Esophagus squamous epithelium (tissue), 5 donors: ENCODE results near the gene MRPS23. TPM values are rescaled to one million over a fixed set of nuclear protein-coding genes. Genes with fewer than 3 reads are reported as not detected.

Source experiments
- DNase-seq: peaks from one replicate; lab custom pipeline; 2025; lab: John Stamatoyannopoulos, UW
- H3K27ac ChIP-seq, 4 donors: fragments of 200-600 bp; sonication (generic); one replicate each; pipeline ENCODE4 v1.5.1; 2016 to 2019; ENCODE audit warnings: mild to moderate bottlenecking in 1 of 4
- H3K27me3 ChIP-seq, 4 donors: fragments of 200-600 bp; sonication (generic); 1 replicate in 3 of 4; 2 replicates in 1 of 4; pipeline versions ENCODE4 v1.5.1 to v1.6.0; 2017 to 2021; ENCODE audit warnings: antibody characterized with exemption in 1 of 4
- H3K36me3 ChIP-seq, 3 donors: fragments of 200-600 bp; sonication (generic); one replicate each; pipeline ENCODE4 v1.5.1; 2016 to 2019
- H3K4me1 ChIP-seq, 3 donors: fragments of 200-600 bp; sonication (generic); one replicate each; pipeline ENCODE4 v1.5.1; 2017 to 2019
- H3K4me3 ChIP-seq, 4 donors: fragments of 200-600 bp; sonication (generic); 1 replicate in 3 of 4; 2 replicates in 1 of 4; pipeline ENCODE4 v1.5.1; 2016 to 2019; ENCODE audit warnings: mild to moderate bottlenecking in 2 of 4, moderate library complexity in 1 of 4
- H3K9me3 ChIP-seq, 3 donors: fragments of 200-600 bp; sonication (generic); one replicate each; pipeline ENCODE4 v1.5.1; 2016 to 2019
- POLR2A ChIP-seq, 4 donors: fragments of 450-650 bp; IDR thresholded peaks; one replicate each; pipeline ENCODE4 v1.6.1; 2017; ENCODE audit warnings: antibody characterized with exemption in 4 of 4, mild to moderate bottlenecking in 4 of 4, moderate library complexity in 3 of 4
- WGBS, 2 donors: methylation state at CpG; one replicate each; pipeline ENCODE4 v1.1.5; 2018; 5-methylcytosine and 5-hydroxymethylcytosine counted together
- intact Hi-C: fragments of 100-400 bp; cut with DNase I; formaldehyde crosslinking; loops from one replicate; pipeline ENCODE4 v1.15.0; 2022
- total RNA-seq, 4 donors: library from RNA; depleted of rRNA; stranded (reverse); fragments of >200 nt; gene quantifications; one replicate each; pipeline ENCODE4 v1.1.0, GENCODE V29; 2016
- TF ChIP-seq, protein P1 (sequence below), 6 experiments: fragments of 450-650 bp in 4 of 6; fragments of 200-600 bp in 2 of 6; sonication (generic) in 2 of 6; IDR thresholded peaks; one replicate each; pipeline ENCODE4 v1.5.1; 2016 to 2019; ENCODE audit warnings: antibody characterized with exemption in 6 of 6, mild to moderate bottlenecking in 4 of 6, moderate library complexity in 4 of 6
- donor health status: DM: yes; HTN: yes; CAD: no.

MRPS23 gene
- total RNA-seq, 4 donors from 2014 or later = 9.9 to 25.2 (median 20.8) TPM

DNA sequence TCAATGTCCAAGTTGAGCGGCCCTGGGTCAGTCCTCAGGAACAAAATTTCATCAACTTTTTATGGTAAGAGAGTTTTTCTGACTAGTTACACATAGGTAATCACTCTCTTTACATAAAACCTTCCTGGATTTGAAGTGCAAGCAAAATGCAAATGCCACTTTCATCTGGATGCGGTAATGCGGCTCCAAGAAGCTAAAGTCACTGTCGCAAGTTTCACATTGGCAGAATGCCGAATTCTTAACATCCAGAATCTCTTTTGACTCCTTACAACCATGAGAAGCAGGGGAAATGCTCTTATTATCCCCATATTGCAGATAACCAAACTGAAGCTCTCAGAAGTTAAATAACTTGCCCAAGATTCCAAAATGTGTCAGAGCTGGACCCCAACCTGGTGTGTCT lies 30.0 kb downstream of the MRPS23 start:
- intact Hi-C loops = no loop called here
- no peak for DNase-seq

DNA sequence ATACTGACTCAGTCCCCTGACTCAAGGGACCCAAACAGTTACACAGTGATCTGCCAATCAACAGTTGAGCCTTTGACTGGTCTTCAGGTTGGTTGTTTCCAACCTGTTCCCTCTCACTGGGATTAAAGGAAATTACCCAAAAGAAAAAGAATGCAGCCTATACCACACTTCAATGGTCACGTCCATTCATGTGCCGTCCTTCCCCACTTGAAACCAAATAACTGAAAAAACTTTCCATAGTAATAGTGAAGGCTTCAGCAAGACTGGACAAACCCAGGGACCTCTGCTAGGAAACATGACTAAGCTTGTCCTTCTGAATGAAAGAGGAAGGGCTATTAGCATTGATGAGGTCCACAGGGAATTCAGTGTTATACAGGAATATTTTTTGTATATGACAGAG lies 30.6 kb downstream of the MRPS23 start:
- WGBS, 2 donors = 26 to 48% methylated on average over 2 of the region's 2 CpGs
- intact Hi-C loops = no loop called here
- no peak for DNase-seq
- Histone ChIP-seq H3K4me1 (no peaks in the 10 kb centered on the region), H3K27ac (no peak overlapping the region), H3K4me3 (no peak overlapping the region), H3K9me3 (no peaks in the 10 kb centered on the region), H3K27me3 (peaks cover 0 to 34% (median 0%) of the 10 kb centered on the region in 4 donors), H3K36me3 (no peaks in the 10 kb centered on the region)
- TF ChIP-seq, protein P1, sequence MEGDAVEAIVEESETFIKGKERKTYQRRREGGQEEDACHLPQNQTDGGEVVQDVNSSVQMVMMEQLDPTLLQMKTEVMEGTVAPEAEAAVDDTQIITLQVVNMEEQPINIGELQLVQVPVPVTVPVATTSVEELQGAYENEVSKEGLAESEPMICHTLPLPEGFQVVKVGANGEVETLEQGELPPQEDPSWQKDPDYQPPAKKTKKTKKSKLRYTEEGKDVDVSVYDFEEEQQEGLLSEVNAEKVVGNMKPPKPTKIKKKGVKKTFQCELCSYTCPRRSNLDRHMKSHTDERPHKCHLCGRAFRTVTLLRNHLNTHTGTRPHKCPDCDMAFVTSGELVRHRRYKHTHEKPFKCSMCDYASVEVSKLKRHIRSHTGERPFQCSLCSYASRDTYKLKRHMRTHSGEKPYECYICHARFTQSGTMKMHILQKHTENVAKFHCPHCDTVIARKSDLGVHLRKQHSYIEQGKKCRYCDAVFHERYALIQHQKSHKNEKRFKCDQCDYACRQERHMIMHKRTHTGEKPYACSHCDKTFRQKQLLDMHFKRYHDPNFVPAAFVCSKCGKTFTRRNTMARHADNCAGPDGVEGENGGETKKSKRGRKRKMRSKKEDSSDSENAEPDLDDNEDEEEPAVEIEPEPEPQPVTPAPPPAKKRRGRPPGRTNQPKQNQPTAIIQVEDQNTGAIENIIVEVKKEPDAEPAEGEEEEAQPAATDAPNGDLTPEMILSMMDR (IDR thresholded peaks at IDR 0.05) = no peak
- no peak for TF ChIP-seq POLR2A (IDR thresholded peaks at IDR 0.05)

More for the DNA sequence above, 30.0 kb downstream of the MRPS23 start:
- TF ChIP-seq, protein P1 (IDR thresholded peaks at IDR 0.05) = no peak
- no peak for TF ChIP-seq POLR2A (IDR thresholded peaks at IDR 0.05)
- H3K27me3 ChIP-seq = peaks cover 0 to 34% (median 0%) of the 10 kb centered on the region in 4 donors
- WGBS, 2 donors = 90 to 93% methylated on average over 5 of the region's 5 CpGs
- H3K4me1 ChIP-seq = no peaks in the 10 kb centered on the region
- H3K4me3 ChIP-seq = no peak overlapping the region
- H3K27ac ChIP-seq = no peak overlapping the region
- H3K9me3 ChIP-seq = no peaks in the 10 kb centered on the region
- no peaks in the 10 kb centered on the region for H3K36me3 ChIP-seq

DNA sequence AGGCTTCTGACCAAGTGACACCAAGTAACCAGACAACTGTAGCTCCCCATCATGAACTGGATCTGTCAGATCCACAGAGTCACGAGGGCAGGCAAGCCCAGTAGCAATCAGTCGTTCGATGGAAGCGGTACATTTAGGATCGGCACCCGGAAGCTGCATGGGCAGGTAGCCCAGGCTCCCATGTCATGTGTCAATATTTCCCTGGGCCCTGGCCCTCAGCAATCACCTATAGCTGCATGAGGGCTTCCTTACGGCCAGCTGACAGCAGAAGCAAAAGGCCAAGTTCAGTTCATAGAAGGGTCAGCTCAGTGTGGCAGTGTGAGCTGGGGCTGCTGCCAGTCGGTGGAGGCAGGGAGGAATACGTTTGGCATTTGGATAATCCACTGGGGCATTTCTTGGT lies 31.8 kb downstream of the MRPS23 start:
- no peak for TF ChIP-seq POLR2A (IDR thresholded peaks at IDR 0.05)
- TF ChIP-seq, protein P1 (IDR thresholded peaks at IDR 0.05) = no peak
- Histone ChIP-seq H3K27ac (no peak overlapping the region), H3K36me3 (no peaks in the 10 kb centered on the region), H3K27me3 (peaks cover 0 to 34% (median 0%) of the 10 kb centered on the region in 4 donors), H3K4me1 (no peaks in the 10 kb centered on the region), H3K9me3 (no peaks in the 10 kb centered on the region), H3K4me3 (no peak overlapping the region)
- no peak for DNase-seq
- WGBS, 2 donors = 88 to 89% methylated on average over 8 to 9 of the region's 9 CpGs
- intact Hi-C loops = no loop called here

DNA sequence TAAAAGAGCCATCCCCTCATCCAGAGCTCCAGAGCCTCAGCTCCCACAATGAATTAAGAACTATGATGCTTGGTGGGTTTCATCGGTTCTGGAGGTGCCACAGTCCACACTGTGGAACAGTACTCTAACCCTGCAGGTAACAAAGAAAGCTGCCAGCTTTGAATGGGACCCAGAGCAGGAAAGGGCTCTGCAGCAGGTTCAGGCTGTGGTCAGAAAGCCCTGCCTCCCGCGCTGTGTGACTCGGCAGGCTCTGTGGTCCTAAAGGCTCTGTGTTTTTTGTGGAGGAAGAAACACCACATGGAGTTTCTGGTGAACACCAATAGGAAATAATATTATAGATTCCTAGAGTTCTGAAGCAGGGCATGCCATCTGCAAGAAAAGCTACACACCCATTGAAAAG lies 32.5 kb downstream of the MRPS23 start:
- Histone ChIP-seq H3K27ac (no peak overlapping the region), H3K36me3 (no peaks in the 10 kb centered on the region), H3K27me3 (peaks cover 0 to 34% (median 0%) of the 10 kb centered on the region in 4 donors), H3K4me1 (no peaks in the 10 kb centered on the region), H3K4me3 (no peak overlapping the region), H3K9me3 (no peaks in the 10 kb centered on the region)
- TF ChIP-seq, protein P1 (IDR thresholded peaks at IDR 0.05) = no peak
- no peak for TF ChIP-seq POLR2A (IDR thresholded peaks at IDR 0.05)
- no peak for DNase-seq
- WGBS, 2 donors = 86 to 89% methylated on average over 3 to 4 of the region's 4 CpGs
- intact Hi-C loops = no loop called here

DNA sequence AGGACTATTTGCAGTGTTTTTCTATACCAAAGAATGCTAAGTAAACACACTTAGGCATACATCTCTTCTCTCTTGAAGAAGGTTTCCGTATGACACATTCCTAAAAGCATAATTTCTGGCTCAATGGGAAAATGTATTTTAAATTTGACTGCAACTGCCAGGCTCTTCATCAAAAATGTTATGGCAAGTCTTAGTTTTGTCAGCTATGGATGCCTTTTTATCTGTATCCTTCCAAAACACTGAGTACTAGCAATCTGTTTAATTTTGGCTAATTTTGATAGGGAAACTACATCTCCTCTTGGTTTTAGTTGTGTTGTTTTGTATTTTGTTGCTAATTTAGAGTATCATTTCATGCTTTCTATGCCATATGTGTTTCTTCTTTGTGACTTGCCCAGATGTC lies 35.4 kb downstream of the MRPS23 start:
- Histone ChIP-seq H3K36me3 (no peaks in the 10 kb centered on the region), H3K9me3 (no peaks in the 10 kb centered on the region), H3K27ac (no peak overlapping the region), H3K27me3 (peaks cover 0 to 43% (median 0%) of the 10 kb centered on the region in 4 donors), H3K4me1 (peaks cover 9 to 19% (median 13%) of the 10 kb centered on the region in 3 donors), H3K4me3 (no peak overlapping the region)
- 45 to 77% methylated on average over 1 of the region's 1 CpG for WGBS, 2 donors
- no peak for DNase-seq
- intact Hi-C loops = no loop called here
- TF ChIP-seq, protein P1 (IDR thresholded peaks at IDR 0.05) = no peak
- TF ChIP-seq POLR2A (IDR thresholded peaks at IDR 0.05) = no peak
